D721Med (cell line): ENCODE measurements around the gene CHEK2.
A peak's percentile ranks its signal among the peaks of the same experiment; 100 is the strongest.
"Not testable (repeated sequence)": the region's sequence is repeated elsewhere in the genome, so short reads cannot be mapped to it uniquely, and the experiment has no call there.

Experiments
- DNase-seq: peaks from one replicate; pipeline ENCODE4 v3.0.0; 2011; ENCODE audit warnings: low spot score; ENCODE audit not compliant: insufficient read length
- FAIRE-seq: peaks from 2 replicates; lab custom pipeline; 2011; peaks lifted over from hg19 to GRCh38; lab: Jason Lieb, UNC
- CTCF ChIP-seq: IDR thresholded peaks from 2 replicates; pipeline ENCODE4 v1.5.1; 2012; ENCODE audit warnings: mild to moderate bottlenecking, control low read depth; ENCODE audit not compliant: insufficient read depth; ENCODE audit errors: missing control alignments

The CHEK2 gene

GRCh38 chr22:28711341-28711740 lies 30.3 kb downstream of the CHEK2 start:
- FAIRE-seq, result no peak
- no peak for TF ChIP-seq CTCF
- no peak for DNase-seq

- FAIRE-seq, result no peak
- DNase-seq, result no peak
- TF ChIP-seq CTCF, result no peak
Observed at GRCh38 chr22:28710576-28711191, 30.9 kb downstream of the CHEK2 start.

GRCh38 chr22:28710107-28710506 lies 31.5 kb downstream of the CHEK2 start:
- no peak for FAIRE-seq
- DNase-seq, result no peak
- no peak for TF ChIP-seq CTCF

GRCh38 chr22:28706845-28707244 lies 34.8 kb downstream of the CHEK2 start:
- FAIRE-seq, result no peak
- DNase-seq, result no peak
- no peak for TF ChIP-seq CTCF

GRCh38 chr22:28703436-28703835 lies 38.2 kb downstream of the CHEK2 start:
- no peak for TF ChIP-seq CTCF
- no peak for FAIRE-seq
- DNase-seq, result no peak

- DNase-seq, result no peak
- TF ChIP-seq CTCF, result no peak
- no peak for FAIRE-seq
Observed at GRCh38 chr22:28702891-28703290, 38.7 kb downstream of the CHEK2 start.

- not testable (repeated sequence) for FAIRE-seq, DNase-seq
Observed at GRCh38 chr22:28693041-28693760, 48.4 kb downstream of the CHEK2 start.

GRCh38 chr22:28689796-28690195 lies 51.8 kb downstream of the CHEK2 start:
- not testable (repeated sequence) for DNase-seq, FAIRE-seq

- FAIRE-seq, DNase-seq: not testable (repeated sequence)
Observed at GRCh38 chr22:28682966-28683365, 58.7 kb downstream of the CHEK2 start.

GRCh38 chr22:28680813-28681490 lies 60.7 kb downstream of the CHEK2 start:
- DNase-seq, FAIRE-seq: not testable (repeated sequence)

GRCh38 chr22:28679611-28680287 lies 61.9 kb downstream of the CHEK2 start, which contains the start of gene TTC28:
TSS of gene TTC28 (minus strand) at chr22:28679840. CDS start at chr22:28679723, 117 bp downstream.
- FAIRE-seq, result not testable (repeated sequence)
- DNase-seq, result peak; percentile 16
